H1 (cell line): ENCODE results near the gene TELO2. TPM values are rescaled to one million over a fixed set of nuclear protein-coding genes. Genes with fewer than 3 reads are reported as not detected.

ENCODE experiments used
- CHD7 ChIP-seq: fragments of 300-600 bp; sonication (generic); IDR thresholded peaks from 2 replicates; pipeline ENCODE4 v1.7.1; 2012; ENCODE audit warnings: low read length, moderate library complexity, mild to moderate bottlenecking, inconsistent platforms; ENCODE audit not compliant: insufficient replicate concordance
- CREB1 ChIP-seq: IDR thresholded peaks from 2 replicates; pipeline ENCODE4 v1.6.1; 2012; ENCODE audit warnings: inconsistent platforms
- EP300 ChIP-seq, 2 experiments: IDR thresholded peaks; 1 replicate in 1 of 2; 2 replicates in 1 of 2; pipeline ENCODE4 v1.6.1; 2011 to 2012; ENCODE audit warnings: low read depth in 2 of 2, low read length in 2 of 2, mild to moderate bottlenecking in 2 of 2, borderline replicate concordance in 1 of 2, inconsistent platforms in 1 of 2, moderate library complexity in 1 of 2
- GTF2F1 ChIP-seq: IDR thresholded peaks from 2 replicates; pipeline ENCODE4 v1.6.1; 2012; ENCODE audit warnings: low read depth, low read length, improper control_type of control experiment, borderline replicate concordance
- HDAC6 ChIP-seq: IDR thresholded peaks from one replicate; pipeline ENCODE4 v1.7.1; 2012; ENCODE audit warnings: low read depth, mild to moderate bottlenecking, inconsistent platforms, low read length, moderate library complexity
- POLR2AphosphoS5 ChIP-seq: IDR thresholded peaks from 2 replicates; pipeline ENCODE4 v1.6.1; 2011; ENCODE audit warnings: low read depth, low read length
- POU5F1 ChIP-seq: IDR thresholded peaks from 2 replicates; pipeline ENCODE4 v1.6.1; 2011; ENCODE audit warnings: low read depth, mild to moderate bottlenecking, low read length, moderate library complexity
- RAD21 ChIP-seq, 2 experiments: IDR thresholded peaks in 1 of 2; conservative IDR thresholded peaks in 1 of 2; 2 replicates each; pipeline ENCODE4 v1.6.1; 2011; ENCODE audit warnings: low read depth in 2 of 2, low read length in 2 of 2, improper control_type of control experiment in 1 of 2, inconsistent platforms in 1 of 2, mild to moderate bottlenecking in 1 of 2, moderate library complexity in 1 of 2
- TAF7 ChIP-seq: optimal IDR thresholded peaks from 2 replicates; pipeline ENCODE3; 2011; ENCODE audit warnings: low read depth, mild to moderate bottlenecking, inconsistent platforms, low read length, moderate library complexity, borderline replicate concordance
- polyA plus RNA-seq, 7 experiments: library from polyadenylated mRNA; depleted of rRNA in 3 of 7; stranded (reverse) in 5 of 7; unstranded in 2 of 7; fragments of >200 nt in 5 of 7; fragments of 200-250 nt in 2 of 7; gene quantifications; 1 replicate in 5 of 7; 2 replicates in 1 of 7; 4 replicates in 1 of 7; pipeline versions ENCODE4 v1.2.1 to v1.2.3, GENCODE V29; 2011 to 2013; ENCODE audit warnings: missing spikeins in 2 of 7, mixed read lengths in 2 of 7
- total RNA-seq: library from RNA; stranded (reverse); fragmentation: NEBNext Ultra II Directional; extraction: Animal tissue kit (Norgen Biotek cat#: 25700); gene quantifications from 2 replicates; pipeline ENCODE4 v1.2.1, GENCODE V29; 2021

Gene TELO2
- total and polyA plus RNA-seq, 2 of the 8 experiments (the other 6 are each of a cell fraction or from before 2014, with no cell fraction given), result 39.3 to 64.8 TPM

- TF ChIP-seq CHD7 (no peak), POU5F1 (no peak), CREB1 (no peak), EP300 (IDR thresholded peaks at IDR 0.05; ENCODE audit: borderline replicate concordance in 1 of 2, low read depth in 2 of 2, low read length in 2 of 2) (no peak), TAF7 (no peak), GTF2F1 (no peak), RAD21 (IDR thresholded peaks at IDR 0.05 in 1 of 2, conservative IDR thresholded peaks at IDR 0.05 in 1 of 2; ENCODE audit: low read depth in 2 of 2, low read length in 2 of 2) (no peak), HDAC6 (no peak), POLR2AphosphoS5 (no peak)
Observed at GRCh38 chr16:1486551-1487390, 6.4 kb upstream of the TELO2 start (continued).
